HEK293 (cell line): Measurements from ENCODE around the gene EIF4G1.

Source experiments
- CTCF ChIA-PET: fragments of 350-600 bp; formaldehyde crosslinking; extraction: SDS; loops from one replicate; lab custom pipeline; 2021; ENCODE audit warnings: antibody characterized with exemption; lab: Yijun Ruan, JAX
- POLR2A ChIA-PET: fragments of 300-600 bp; formaldehyde crosslinking; extraction: SDS; loops from one replicate; lab custom pipeline; 2020; ENCODE audit warnings: antibody characterized with exemption, inconsistent platforms; lab: Yijun Ruan, JAX
- H3K27ac ChIP-seq: fragments of 200-500 bp; sonication (Bioruptor generic); 2 replicates; pipeline ENCODE4 v1.5.1; 2014; ENCODE audit warnings: low read depth, low read length, control low read depth, inconsistent platforms; ENCODE audit errors: extremely low read depth
- H3K36me3 ChIP-seq, 2 experiments: fragments of 200-500 bp in 1 of 2; sonication (Bioruptor generic) in 1 of 2; 1 replicate in 1 of 2; 2 replicates in 1 of 2; pipeline ENCODE4 v1.5.1; 2014 to 2017; ENCODE audit warnings: inconsistent platforms in 2 of 2, low read length in 2 of 2; ENCODE audit not compliant: control insufficient read depth in 2 of 2, insufficient read depth in 1 of 2
- H3K4me1 ChIP-seq: fragments of 200-500 bp; sonication (Bioruptor generic); 2 replicates; pipeline ENCODE4 v1.5.1; 2014; ENCODE audit warnings: mild to moderate bottlenecking, low read length, inconsistent platforms; ENCODE audit not compliant: control insufficient read depth, insufficient read depth
- H3K4me3 ChIP-seq: 2 replicates; pipeline ENCODE4 v1.5.1; 2011; ENCODE audit warnings: low read depth, mild to moderate bottlenecking, control low read depth, low read length, moderate library complexity
- H3K9me3 ChIP-seq: fragments of 200-500 bp; sonication (Bioruptor generic); 2 replicates; pipeline ENCODE4 v1.5.1; 2014; ENCODE audit warnings: low read depth, low read length, inconsistent platforms; ENCODE audit not compliant: control insufficient read depth, insufficient read depth
- GLIS2 ChIP-seq: fragments of 450-650 bp; formaldehyde crosslinking; IDR thresholded peaks from 2 replicates; pipeline ENCODE4 v1.5.1; 2016; ENCODE audit warnings: missing biosample characterization, missing genetic modification characterization
- HIC1 ChIP-seq: fragments of 450-650 bp; formaldehyde crosslinking; IDR thresholded peaks from 2 replicates; pipeline ENCODE4 v1.5.1; 2016; ENCODE audit warnings: missing biosample characterization, missing genetic modification characterization
- HOXC10 ChIP-seq: sonication (generic); formaldehyde crosslinking; IDR thresholded peaks from 2 replicates; pipeline ENCODE4 v1.8.1; 2023; ENCODE audit warnings: mild to moderate bottlenecking, missing genetic modification reagents
- KLF10 ChIP-seq: fragments of 450-650 bp; IDR thresholded peaks from 2 replicates; pipeline ENCODE4 v1.5.1; 2018; ENCODE audit warnings: missing biosample characterization, mild to moderate bottlenecking, missing genetic modification characterization
- KLF17 ChIP-seq: fragments of 450-650 bp; formaldehyde crosslinking; IDR thresholded peaks from 2 replicates; pipeline ENCODE4 v1.5.1; 2016; ENCODE audit warnings: missing biosample characterization, missing genetic modification characterization
- KLF9 ChIP-seq: fragments of 450-650 bp; formaldehyde crosslinking; IDR thresholded peaks from 2 replicates; pipeline ENCODE4 v1.5.1; 2016; ENCODE audit warnings: missing biosample characterization, missing genetic modification characterization, low read depth
- MZF1 ChIP-seq: fragments of 450-650 bp; formaldehyde crosslinking; IDR thresholded peaks from 2 replicates; pipeline ENCODE4 v1.5.1; 2017; ENCODE audit warnings: missing biosample characterization, missing genetic modification characterization, borderline replicate concordance
- PATZ1 ChIP-seq: fragments of 450-650 bp; formaldehyde crosslinking; IDR thresholded peaks from 2 replicates; pipeline ENCODE4 v1.5.1; 2016; ENCODE audit warnings: missing biosample characterization, missing genetic modification characterization
- SP2 ChIP-seq: fragments of 450-650 bp; formaldehyde crosslinking; IDR thresholded peaks from 2 replicates; pipeline ENCODE4 v1.5.1; 2016; ENCODE audit warnings: missing biosample characterization, missing genetic modification characterization
- SP3 ChIP-seq: fragments of 450-650 bp; formaldehyde crosslinking; IDR thresholded peaks from 2 replicates; pipeline ENCODE4 v1.5.1; 2016; ENCODE audit warnings: missing biosample characterization, missing genetic modification characterization
- ZBTB1 ChIP-seq: fragments of 450-650 bp; formaldehyde crosslinking; IDR thresholded peaks from 2 replicates; pipeline ENCODE4 v1.5.1; 2016; ENCODE audit warnings: missing biosample characterization, missing genetic modification characterization
- ZBTB17 ChIP-seq: fragments of 450-650 bp; formaldehyde crosslinking; IDR thresholded peaks from 2 replicates; pipeline ENCODE4 v1.5.1; 2016; ENCODE audit warnings: missing biosample characterization, missing genetic modification characterization
- ZBTB26 ChIP-seq: fragments of 450-650 bp; formaldehyde crosslinking; optimal IDR thresholded peaks from 2 replicates; pipeline ENCODE3; 2016; ENCODE audit warnings: missing biosample characterization, mild to moderate bottlenecking, missing genetic modification characterization
- ZBTB6 ChIP-seq: fragments of 450-650 bp; formaldehyde crosslinking; IDR thresholded peaks from 2 replicates; pipeline ENCODE4 v1.5.1; 2017; ENCODE audit warnings: missing biosample characterization, missing genetic modification characterization
- ZBTB8A ChIP-seq: fragments of 450-650 bp; formaldehyde crosslinking; IDR thresholded peaks from 2 replicates; pipeline ENCODE4 v1.5.1; 2016; ENCODE audit warnings: missing biosample characterization, missing genetic modification characterization
- ZEB2 ChIP-seq: fragments of 450-650 bp; formaldehyde crosslinking; IDR thresholded peaks from 2 replicates; pipeline ENCODE4 v1.5.1; 2016; ENCODE audit warnings: missing biosample characterization, missing genetic modification characterization
- ZNF2 ChIP-seq: fragments of 450-650 bp; formaldehyde crosslinking; IDR thresholded peaks from 2 replicates; pipeline ENCODE4 v1.5.1; 2016; ENCODE audit warnings: missing biosample characterization, missing genetic modification characterization
- ZNF24 ChIP-seq: fragments of 450-650 bp; formaldehyde crosslinking; IDR thresholded peaks from 2 replicates; pipeline ENCODE4 v1.5.1; 2016; ENCODE audit warnings: missing biosample characterization, missing genetic modification characterization
- ZNF280C ChIP-seq: fragments of 450-650 bp; formaldehyde crosslinking; IDR thresholded peaks from 2 replicates; pipeline ENCODE4 v1.5.1; 2016; ENCODE audit warnings: missing biosample characterization, missing genetic modification characterization
- ZNF324 ChIP-seq: fragments of 450-650 bp; formaldehyde crosslinking; IDR thresholded peaks from 2 replicates; pipeline ENCODE4 v1.5.1; 2016; ENCODE audit warnings: missing biosample characterization, missing genetic modification characterization
- ZNF521 ChIP-seq: fragments of 450-650 bp; formaldehyde crosslinking; IDR thresholded peaks from 2 replicates; pipeline ENCODE4 v1.5.1; 2017; ENCODE audit warnings: missing biosample characterization, mild to moderate bottlenecking, missing genetic modification characterization
- ZNF549 ChIP-seq: fragments of 450-650 bp; IDR thresholded peaks from 2 replicates; pipeline ENCODE4 v1.5.1; 2018; ENCODE audit warnings: missing biosample characterization, missing genetic modification characterization, mild to moderate bottlenecking, inconsistent platforms, moderate library complexity
- ZNF580 ChIP-seq: fragments of 450-650 bp; formaldehyde crosslinking; IDR thresholded peaks from 2 replicates; pipeline ENCODE4 v1.5.1; 2016; ENCODE audit warnings: missing biosample characterization, missing genetic modification characterization
- ZNF610 ChIP-seq: fragments of 450-650 bp; formaldehyde crosslinking; IDR thresholded peaks from 2 replicates; pipeline ENCODE4 v1.5.1; 2016; ENCODE audit warnings: missing biosample characterization, missing genetic modification characterization, borderline replicate concordance
- ZNF837 ChIP-seq: fragments of 450-650 bp; formaldehyde crosslinking; IDR thresholded peaks from 2 replicates; pipeline ENCODE4 v1.5.1; 2016; ENCODE audit warnings: missing biosample characterization, missing genetic modification characterization
- ZSCAN30 ChIP-seq: fragments of 450-650 bp; IDR thresholded peaks from 2 replicates; pipeline ENCODE4 v1.5.1; 2018; ENCODE audit warnings: missing biosample characterization, mild to moderate bottlenecking, missing genetic modification characterization, moderate library complexity

Gene EIF4G1

GRCh38 chr3:184335661-184336546, 21.5 kb downstream of the EIF4G1 start:
- H3K9me3 ChIP-seq, result no peaks in the 10 kb centered on the region
- no peaks in the 10 kb centered on the region for H3K4me1 ChIP-seq
- POLR2A ChIA-PET, result interaction anchor here (0.8 to 1.2 kb wide), 2 partner anchors 16 to 20 kb away, joined by 3 to 5 read pairs; no protein-coding TSS in a partner anchor
- peak overlapping the region; percentile 86 for H3K4me3 ChIP-seq
- H3K36me3 ChIP-seq, result peaks cover under 1 to 57% of the 10 kb centered on the region in 2 experiments
- CTCF ChIA-PET, result interaction anchor here (2.2 kb wide), 1 partner anchor 36 kb away, joined by 6 read pairs; no protein-coding TSS in a partner anchor
- peak overlapping the region; percentile 73 for H3K27ac ChIP-seq
- TF ChIP-seq ZNF549 (tag by site-specific recombination) (no peak), ZNF324 (tag by site-specific recombination) (0 out of 2 replicates have a peak, but pooled peaks have one; percentile 44), KLF9 (tag by site-specific recombination) (peak; percentile 99), ZSCAN30 (tag by site-specific recombination) (0 out of 2 replicates have a peak, but pooled peaks have one; percentile 26), ZNF24 (tag by site-specific recombination) (no peak), KLF10 (tag by site-specific recombination) (peak; percentile 98), SP2 (tag by site-specific recombination) (peak; percentile 86), GLIS2 (tag by site-specific recombination) (peak; percentile 72; the same call in 1 of the 2 replicates), ZBTB8A (tag by site-specific recombination) (peak; percentile 64; the same call in 1 of the 2 replicates), HOXC10 (CRISPR knock-in tag) (0 out of 2 replicates have a peak, but pooled peaks have one; percentile 40), ZNF610 (tag by site-specific recombination) (peak; percentile 79; the same call in 1 of the 2 replicates), ZNF837 (tag by site-specific recombination) (no peak), ZBTB6 (no peak), ZBTB26 (tag by site-specific recombination) (peak; percentile 94), PATZ1 (tag by site-specific recombination) (peak; percentile 93), ZBTB1 (tag by site-specific recombination) (no peak), KLF17 (tag by site-specific recombination) (peak; percentile 77), HIC1 (peak; percentile 81), ZNF2 (tag by site-specific recombination) (peak; percentile 9; the same call in 1 of the 2 replicates), ZBTB17 (tag by site-specific recombination) (peak; percentile 77), ZEB2 (tag by site-specific recombination) (peak; percentile 76; the same call in 1 of the 2 replicates), MZF1 (no peak), SP3 (tag by site-specific recombination) (peak; percentile 90), ZNF580 (tag by site-specific recombination) (no peak), ZNF521 (no peak), ZNF280C (tag by site-specific recombination) (no peak)
